ENCODE data around the gene ATXN10.

DNA sequence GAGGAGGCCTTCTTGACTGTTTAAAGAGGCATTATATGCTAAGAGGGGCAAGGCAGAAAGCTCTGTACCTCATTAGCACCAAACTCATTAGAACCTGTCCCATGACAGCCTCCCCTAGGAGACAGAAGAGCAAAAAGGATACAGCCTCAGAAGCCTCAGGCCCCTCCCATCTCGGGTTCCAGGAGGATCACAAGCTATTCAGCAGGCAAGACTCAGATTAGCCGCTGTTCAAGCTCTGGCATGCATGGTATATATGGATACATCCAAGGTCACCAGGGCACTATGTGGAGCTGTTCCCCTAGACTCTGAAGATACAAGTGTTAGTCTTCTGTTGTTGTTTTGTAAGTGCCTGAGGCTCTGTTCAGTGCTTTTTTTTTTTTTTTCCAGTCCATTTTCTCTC is 32.1 kb downstream of the ATXN10 start:
- TF ChIP-seq, protein P1, sequence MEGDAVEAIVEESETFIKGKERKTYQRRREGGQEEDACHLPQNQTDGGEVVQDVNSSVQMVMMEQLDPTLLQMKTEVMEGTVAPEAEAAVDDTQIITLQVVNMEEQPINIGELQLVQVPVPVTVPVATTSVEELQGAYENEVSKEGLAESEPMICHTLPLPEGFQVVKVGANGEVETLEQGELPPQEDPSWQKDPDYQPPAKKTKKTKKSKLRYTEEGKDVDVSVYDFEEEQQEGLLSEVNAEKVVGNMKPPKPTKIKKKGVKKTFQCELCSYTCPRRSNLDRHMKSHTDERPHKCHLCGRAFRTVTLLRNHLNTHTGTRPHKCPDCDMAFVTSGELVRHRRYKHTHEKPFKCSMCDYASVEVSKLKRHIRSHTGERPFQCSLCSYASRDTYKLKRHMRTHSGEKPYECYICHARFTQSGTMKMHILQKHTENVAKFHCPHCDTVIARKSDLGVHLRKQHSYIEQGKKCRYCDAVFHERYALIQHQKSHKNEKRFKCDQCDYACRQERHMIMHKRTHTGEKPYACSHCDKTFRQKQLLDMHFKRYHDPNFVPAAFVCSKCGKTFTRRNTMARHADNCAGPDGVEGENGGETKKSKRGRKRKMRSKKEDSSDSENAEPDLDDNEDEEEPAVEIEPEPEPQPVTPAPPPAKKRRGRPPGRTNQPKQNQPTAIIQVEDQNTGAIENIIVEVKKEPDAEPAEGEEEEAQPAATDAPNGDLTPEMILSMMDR (IDR thresholded peaks at IDR 0.05 in 2 of 3, conservative IDR thresholded peaks at IDR 0.05 in 1 of 3; ENCODE audit: borderline replicate concordance in 1 of 3, insufficient read depth in 1 of 3, low read depth in 2 of 3, low read length in 2 of 3): no peak
- TF ChIP-seq POLR2AphosphoS5 (IDR thresholded peaks at IDR 0.05; ENCODE audit: low read depth, low read length): no peak
- TF ChIP-seq SRF (IDR thresholded peaks at IDR 0.05; ENCODE audit: low read depth): no peak
- TF ChIP-seq, protein P2, sequence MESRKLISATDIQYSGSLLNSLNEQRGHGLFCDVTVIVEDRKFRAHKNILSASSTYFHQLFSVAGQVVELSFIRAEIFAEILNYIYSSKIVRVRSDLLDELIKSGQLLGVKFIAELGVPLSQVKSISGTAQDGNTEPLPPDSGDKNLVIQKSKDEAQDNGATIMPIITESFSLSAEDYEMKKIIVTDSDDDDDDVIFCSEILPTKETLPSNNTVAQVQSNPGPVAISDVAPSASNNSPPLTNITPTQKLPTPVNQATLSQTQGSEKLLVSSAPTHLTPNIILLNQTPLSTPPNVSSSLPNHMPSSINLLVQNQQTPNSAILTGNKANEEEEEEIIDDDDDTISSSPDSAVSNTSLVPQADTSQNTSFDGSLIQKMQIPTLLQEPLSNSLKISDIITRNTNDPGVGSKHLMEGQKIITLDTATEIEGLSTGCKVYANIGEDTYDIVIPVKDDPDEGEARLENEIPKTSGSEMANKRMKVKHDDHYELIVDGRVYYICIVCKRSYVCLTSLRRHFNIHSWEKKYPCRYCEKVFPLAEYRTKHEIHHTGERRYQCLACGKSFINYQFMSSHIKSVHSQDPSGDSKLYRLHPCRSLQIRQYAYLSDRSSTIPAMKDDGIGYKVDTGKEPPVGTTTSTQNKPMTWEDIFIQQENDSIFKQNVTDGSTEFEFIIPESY (IDR thresholded peaks at IDR 0.05; ENCODE audit: extremely low read depth, insufficient replicate concordance, low read length): no peak
- no peak for TF ChIP-seq POLR2A (IDR thresholded peaks at IDR 0.05; ENCODE audit: borderline replicate concordance, extremely low read depth, insufficient read depth, insufficient read length)
- TF ChIP-seq, protein P3, sequence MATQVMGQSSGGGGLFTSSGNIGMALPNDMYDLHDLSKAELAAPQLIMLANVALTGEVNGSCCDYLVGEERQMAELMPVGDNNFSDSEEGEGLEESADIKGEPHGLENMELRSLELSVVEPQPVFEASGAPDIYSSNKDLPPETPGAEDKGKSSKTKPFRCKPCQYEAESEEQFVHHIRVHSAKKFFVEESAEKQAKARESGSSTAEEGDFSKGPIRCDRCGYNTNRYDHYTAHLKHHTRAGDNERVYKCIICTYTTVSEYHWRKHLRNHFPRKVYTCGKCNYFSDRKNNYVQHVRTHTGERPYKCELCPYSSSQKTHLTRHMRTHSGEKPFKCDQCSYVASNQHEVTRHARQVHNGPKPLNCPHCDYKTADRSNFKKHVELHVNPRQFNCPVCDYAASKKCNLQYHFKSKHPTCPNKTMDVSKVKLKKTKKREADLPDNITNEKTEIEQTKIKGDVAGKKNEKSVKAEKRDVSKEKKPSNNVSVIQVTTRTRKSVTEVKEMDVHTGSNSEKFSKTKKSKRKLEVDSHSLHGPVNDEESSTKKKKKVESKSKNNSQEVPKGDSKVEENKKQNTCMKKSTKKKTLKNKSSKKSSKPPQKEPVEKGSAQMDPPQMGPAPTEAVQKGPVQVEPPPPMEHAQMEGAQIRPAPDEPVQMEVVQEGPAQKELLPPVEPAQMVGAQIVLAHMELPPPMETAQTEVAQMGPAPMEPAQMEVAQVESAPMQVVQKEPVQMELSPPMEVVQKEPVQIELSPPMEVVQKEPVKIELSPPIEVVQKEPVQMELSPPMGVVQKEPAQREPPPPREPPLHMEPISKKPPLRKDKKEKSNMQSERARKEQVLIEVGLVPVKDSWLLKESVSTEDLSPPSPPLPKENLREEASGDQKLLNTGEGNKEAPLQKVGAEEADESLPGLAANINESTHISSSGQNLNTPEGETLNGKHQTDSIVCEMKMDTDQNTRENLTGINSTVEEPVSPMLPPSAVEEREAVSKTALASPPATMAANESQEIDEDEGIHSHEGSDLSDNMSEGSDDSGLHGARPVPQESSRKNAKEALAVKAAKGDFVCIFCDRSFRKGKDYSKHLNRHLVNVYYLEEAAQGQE (IDR thresholded peaks at IDR 0.05; ENCODE audit: low read depth): no peak
- no peak for TF ChIP-seq RAD21 (IDR thresholded peaks at IDR 0.05; ENCODE audit: low read depth)
- TF ChIP-seq EZH2 (IDR thresholded peaks at IDR 0.05): no peak
- TF ChIP-seq CEBPB (IDR thresholded peaks at IDR 0.05; ENCODE audit: low read depth): no peak
